HG02870 (cell line): ENCODE measurements around the gene TMEM161B.
"Not testable (repeated sequence)": the region's sequence is repeated elsewhere in the genome, so short reads cannot be mapped to it uniquely, and the experiment has no call there.

Experiments used
- ATAC-seq: cut with Tn5 transposase; IDR thresholded peaks from one replicate; pipeline ENCODE4 v1.9.1; 2021; ENCODE audit warnings: mild to moderate bottlenecking, moderate library complexity; ENCODE audit not compliant: unreplicated experiment

TMEM161B gene

DNA sequence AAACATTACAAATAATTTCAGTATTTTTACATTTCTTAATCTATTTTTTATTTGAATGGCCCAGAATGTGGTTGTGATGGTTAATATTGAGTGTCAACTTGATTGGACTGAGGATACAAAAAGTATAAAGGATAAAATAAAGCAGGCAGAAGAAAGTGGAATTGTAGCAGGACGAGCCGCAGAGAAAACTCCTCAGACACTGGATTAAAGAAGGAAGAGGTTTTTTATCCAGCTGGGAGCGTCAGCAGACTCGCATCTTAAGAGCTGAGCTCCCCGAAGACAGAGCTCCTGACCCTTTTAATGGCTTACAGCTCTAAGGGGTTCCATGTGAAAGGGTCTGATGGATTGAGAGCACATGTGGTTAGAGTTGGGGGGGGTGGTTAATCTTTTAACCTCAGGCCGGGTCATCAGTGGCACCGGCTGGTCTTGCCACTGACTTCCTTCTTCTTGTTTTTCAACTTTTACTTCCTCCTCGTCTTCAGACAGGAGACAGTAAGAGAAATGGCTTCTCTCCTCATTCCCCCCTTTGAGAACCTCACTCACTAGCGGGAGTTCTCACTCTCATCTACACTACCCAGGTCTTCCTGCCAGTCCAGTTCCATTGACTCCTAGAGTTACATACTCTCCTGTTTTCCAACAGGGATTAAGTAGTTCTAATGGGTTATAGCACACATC lies 80.0 kb downstream of the TMEM161B start:
- no peak for ATAC-seq

DNA sequence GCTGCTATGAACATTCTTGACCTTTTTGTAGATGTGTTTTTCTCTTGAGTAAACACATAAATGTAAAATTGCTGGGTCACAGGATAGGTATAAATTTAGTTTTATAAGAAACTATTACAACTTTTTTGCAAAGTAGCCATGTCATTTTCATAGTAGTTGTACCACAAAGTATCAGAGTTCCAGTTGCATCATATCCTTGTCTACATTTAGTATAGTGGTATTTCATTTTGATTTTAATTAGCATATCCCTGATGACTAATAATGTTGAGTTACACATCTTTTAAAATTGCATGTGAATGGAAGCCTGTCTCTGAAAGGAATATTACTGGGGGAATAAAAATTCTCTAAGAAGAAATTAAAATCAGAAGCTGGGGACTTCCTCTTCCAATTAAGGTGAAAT lies 85.4 kb downstream of the TMEM161B start:
- ATAC-seq: no peak

DNA sequence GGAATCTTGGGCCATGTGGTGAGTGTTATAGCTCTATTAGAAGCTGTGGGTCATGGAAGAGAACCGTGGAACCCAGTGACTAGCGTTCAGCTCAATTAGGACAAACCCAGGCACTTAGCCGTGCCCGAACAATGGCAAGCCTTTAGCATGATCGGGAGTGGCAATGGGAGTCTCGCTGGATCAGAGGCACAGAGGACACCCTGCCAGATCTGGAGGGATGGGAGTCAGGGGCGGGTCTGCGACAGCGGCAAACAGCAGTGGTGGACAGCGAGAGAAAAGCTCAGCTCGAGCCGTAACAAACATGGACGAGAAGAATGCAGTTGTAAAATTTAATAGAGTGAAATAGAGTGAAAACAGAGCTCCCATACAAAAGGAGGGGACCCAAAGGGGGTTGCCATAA lies 91.2 kb downstream of the TMEM161B start:
- not testable (repeated sequence) for ATAC-seq

DNA sequence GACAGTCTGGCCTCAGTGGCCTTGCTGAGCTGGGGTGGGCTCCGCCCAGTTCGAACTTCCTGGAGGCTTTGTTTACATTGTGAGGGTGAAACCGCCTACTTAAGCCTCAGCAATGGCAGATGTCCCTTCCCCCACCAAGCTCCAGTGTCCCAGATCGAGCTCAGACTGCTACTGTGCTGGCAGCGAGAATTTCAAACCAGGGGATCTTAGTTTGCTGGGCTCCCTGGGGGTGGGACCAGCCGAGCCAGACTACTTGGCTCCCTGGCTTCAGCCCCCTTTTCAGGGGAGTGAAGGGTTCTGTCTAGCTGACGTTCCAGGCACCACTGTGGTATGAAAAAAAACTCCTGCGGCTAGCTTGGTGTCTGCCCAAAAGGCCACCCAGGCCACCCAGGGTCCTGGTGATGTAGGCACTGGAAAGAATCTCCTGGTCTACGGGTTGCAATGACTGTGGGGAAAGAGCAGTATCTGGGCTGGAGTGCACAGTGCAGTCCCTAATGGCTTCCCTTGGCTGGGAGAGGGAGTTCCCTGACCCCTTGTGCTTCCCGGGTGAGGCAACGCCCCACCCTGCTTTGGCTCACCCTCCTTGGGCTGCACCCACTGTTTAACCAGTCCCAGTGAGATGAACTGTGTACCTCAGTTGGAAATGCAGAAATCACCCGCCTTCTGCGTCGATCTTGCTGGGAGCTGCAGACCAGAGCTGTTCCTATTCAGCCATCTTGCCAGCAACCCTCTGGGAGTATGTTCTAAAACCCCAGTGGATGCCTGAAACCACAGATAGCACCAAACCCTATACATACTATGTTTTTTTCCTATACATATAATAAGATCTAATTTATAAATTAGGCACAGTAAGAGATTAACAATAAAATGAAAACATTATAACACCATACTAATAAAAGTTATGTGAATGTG lies 95.5 kb downstream of the TMEM161B start:
- no peak for ATAC-seq

- ATAC-seq: no peak
Measured at GRCh38 chr5:88159591-88159990, 109.1 kb downstream of the TMEM161B start.

DNA sequence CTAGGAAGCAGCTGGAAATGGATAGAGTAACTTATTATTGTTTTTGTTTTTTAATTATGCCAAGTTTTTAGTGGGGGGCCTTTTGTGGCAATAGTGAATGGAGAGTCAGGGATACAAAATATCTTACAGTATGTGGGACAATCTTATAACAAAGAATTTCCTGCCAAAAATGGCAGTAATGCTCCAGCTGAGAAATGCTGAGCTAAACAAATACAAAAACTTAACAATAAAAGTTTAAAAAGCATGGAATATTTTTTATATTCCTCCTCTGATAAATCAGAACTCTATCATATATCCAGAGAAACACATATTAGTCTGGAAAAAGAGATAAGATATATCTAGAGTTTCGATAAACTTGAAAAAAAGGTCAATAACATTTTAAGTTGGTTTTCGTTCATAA lies 110.6 kb downstream of the TMEM161B start:
- no peak for ATAC-seq

DNA sequence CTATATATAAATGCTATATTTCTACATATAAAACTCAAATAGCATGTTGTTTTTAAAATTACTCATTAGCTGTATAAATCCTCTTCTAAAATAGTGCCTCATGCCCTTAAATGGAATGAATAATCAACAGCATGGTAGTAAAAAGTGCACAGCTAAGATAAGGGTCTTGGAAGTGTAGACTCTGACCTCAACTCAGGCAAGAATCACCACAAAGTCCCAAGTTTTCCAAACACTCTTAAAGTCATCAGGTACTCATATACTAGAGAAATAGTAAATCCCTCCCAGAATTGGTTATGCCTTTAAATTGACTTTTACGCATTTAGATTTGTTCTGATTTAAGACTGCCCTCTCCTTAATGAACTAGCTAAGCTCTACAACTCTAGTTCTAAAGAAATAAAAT lies 113.8 kb downstream of the TMEM161B start:
- ATAC-seq: no peak

- ATAC-seq: no peak
Measured at GRCh38 chr5:88150747-88151146, 117.9 kb downstream of the TMEM161B start.

DNA sequence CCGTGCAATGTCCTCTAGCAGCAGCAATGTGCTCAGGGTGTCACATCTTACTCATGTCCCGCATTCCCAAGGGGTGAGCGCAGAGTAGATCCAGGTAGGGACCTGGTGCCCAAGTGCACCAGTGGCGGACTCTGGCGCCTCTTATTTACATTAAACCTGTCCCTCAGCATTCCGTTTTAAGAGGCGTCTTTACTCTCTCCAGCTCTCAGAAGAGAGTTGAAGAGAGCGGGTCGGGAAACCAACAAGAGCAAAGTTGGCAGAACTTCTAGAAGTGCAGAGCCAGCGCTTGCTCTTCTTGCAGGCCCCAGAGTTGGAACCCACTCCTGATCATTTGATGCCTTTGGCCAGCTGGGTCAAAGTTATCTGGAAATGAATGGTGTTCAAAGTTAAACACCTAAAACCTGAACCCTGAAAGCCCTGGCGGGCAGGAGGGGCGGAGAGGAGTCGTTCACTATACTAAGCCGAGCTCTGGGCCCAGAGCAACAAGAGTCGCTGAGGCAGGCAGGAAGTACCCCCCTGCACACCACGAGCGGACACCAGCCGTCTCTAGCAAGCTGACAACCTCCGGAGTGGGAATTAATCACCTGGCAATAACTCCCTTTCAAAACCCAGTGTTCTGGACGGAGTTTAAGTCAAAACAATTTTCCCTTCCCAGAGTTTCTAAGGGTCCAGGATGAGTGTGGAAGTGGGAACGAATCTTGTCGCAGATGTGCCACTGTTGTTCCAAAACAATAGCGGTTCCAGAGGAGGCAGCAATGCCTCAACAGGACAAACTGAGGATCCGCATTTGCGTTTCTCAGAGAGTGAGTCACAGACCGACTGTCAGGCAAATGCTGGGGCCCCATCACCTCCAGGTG lies 122.8 kb downstream of the TMEM161B start:
- no peak for ATAC-seq

DNA sequence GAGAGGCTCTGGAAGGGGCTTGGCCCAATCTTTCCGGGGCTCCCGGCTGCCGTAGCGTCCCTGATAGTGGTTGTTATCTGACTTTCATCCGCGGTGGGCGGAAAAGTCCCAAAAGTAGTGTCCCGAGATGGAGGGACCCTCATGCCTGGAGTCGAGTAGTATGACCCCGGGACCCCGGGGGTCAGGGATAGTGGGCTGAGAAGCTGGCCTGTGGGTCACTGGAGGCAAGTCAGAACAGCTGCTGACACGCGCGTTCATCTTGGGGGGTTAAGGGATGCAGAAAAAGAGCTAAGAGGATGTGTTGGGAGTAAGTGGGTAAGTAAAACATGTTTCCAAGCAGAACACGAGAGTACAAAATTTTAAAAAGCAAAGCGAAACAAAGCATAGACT lies 123.4 kb downstream of the TMEM161B start:
- ATAC-seq: no peak
